Endodermal cell (in vitro differentiated cells): ENCODE measurements around the gene BEX4. TPM values are rescaled to one million over a fixed set of nuclear protein-coding genes. Genes with fewer than 3 reads are reported as not detected.

ENCODE experiments used
- DNase-seq: peaks from one replicate; pipeline ENCODE4 v3.0.0-alpha.2; 2017
- H3K27ac ChIP-seq: 2 replicates; pipeline ENCODE4 v1.5.1; 2013; ENCODE audit warnings: mild to moderate bottlenecking, low read depth, low read length, moderate library complexity
- H3K27me3 ChIP-seq: 2 replicates; pipeline ENCODE4 v1.6.1; 2013; ENCODE audit warnings: mild to moderate bottlenecking, low read length, moderate library complexity; ENCODE audit not compliant: insufficient read depth, control insufficient read depth, poor library complexity, severe bottlenecking
- H3K36me3 ChIP-seq: 2 replicates; pipeline ENCODE4 v1.7.0; 2013; ENCODE audit warnings: mild to moderate bottlenecking, low read length, moderate library complexity; ENCODE audit not compliant: control insufficient read depth, insufficient read depth
- H3K4me1 ChIP-seq: one replicate; pipeline ENCODE4 v1.7.0; 2013; ENCODE audit warnings: low read length; ENCODE audit not compliant: control insufficient read depth, insufficient read depth
- H3K4me3 ChIP-seq: 2 replicates; pipeline ENCODE4 v1.5.1; 2013; ENCODE audit warnings: mild to moderate bottlenecking, low read length, moderate library complexity
- H3K9ac ChIP-seq: 2 replicates; pipeline ENCODE4 v1.6.1; 2013; ENCODE audit warnings: mild to moderate bottlenecking, low read length, moderate library complexity; ENCODE audit not compliant: poor library complexity, severe bottlenecking; ENCODE audit errors: extremely low read depth
- H3K9me3 ChIP-seq: 2 replicates; pipeline ENCODE4 v1.6.1; 2013; ENCODE audit warnings: mild to moderate bottlenecking, low read length, moderate library complexity; ENCODE audit not compliant: control insufficient read depth
- H3K27ac Mint-ChIP-seq: 2 replicates; pipeline ENCODE4 v1.8.0; 2020; ENCODE audit warnings: mixed read lengths
- H3K27me3 Mint-ChIP-seq: 2 replicates; pipeline ENCODE4 v1.8.0; 2021; ENCODE audit warnings: mild to moderate bottlenecking, mixed read lengths; ENCODE audit not compliant: insufficient read depth
- H3K36me3 Mint-ChIP-seq: 2 replicates; pipeline ENCODE4 v1.8.0; 2020; ENCODE audit warnings: low read depth, mixed read lengths
- H3K4me1 Mint-ChIP-seq: 2 replicates; pipeline ENCODE4 v1.8.0; 2020; ENCODE audit warnings: mixed read lengths
- H3K4me3 Mint-ChIP-seq: 2 replicates; pipeline ENCODE4 v1.8.0; 2020; ENCODE audit warnings: mild to moderate bottlenecking, moderate library complexity, mixed read lengths
- H3K9me3 Mint-ChIP-seq: 2 replicates; pipeline ENCODE4 v1.8.0; 2020; ENCODE audit warnings: mild to moderate bottlenecking, mixed read lengths
- CTCF ChIP-seq: fragments of 200-600 bp; sonication (generic); conservative IDR thresholded peaks from 2 replicates; pipeline ENCODE4 v1.5.0; 2021; ENCODE audit warnings: antibody characterized with exemption, mild to moderate bottlenecking
- WGBS, 2 experiments: methylation state at CpG; one replicate each; pipeline versions ENCODE4 v1.1.5 to v1.1.7; 2013; ENCODE audit warnings: missing lambda C conversion rate in 2 of 2, mixed read lengths in 1 of 2; ENCODE audit not compliant: insufficient coverage in 1 of 2, insufficient read length in 1 of 2; 5-methylcytosine and 5-hydroxymethylcytosine counted together
- total RNA-seq, 2 donors: library from RNA; stranded (reverse); fragmentation: NEBNext Ultra II Directional in 1 of 2; extraction: Animal tissue kit (Norgen Biotek cat#: 25700) in 1 of 2; gene quantifications; 2 replicates in 1 of 2; 3 replicates in 1 of 2; pipeline ENCODE4 v1.2.1, GENCODE V29; 2021

Gene BEX4
- total RNA-seq, 2 donors from 2014 or later, result 65.1 to 71.0 TPM

GRCh38 chrX:103250977-103251376, 36.1 kb downstream of the BEX4 start:
- DNase-seq, result peak; percentile 53
- peak; percentile 18 for TF ChIP-seq CTCF
- Mint-ChIP-seq H3K9me3 (peaks cover 6% of the 10 kb centered on the region), H3K27ac (no peak overlapping the region), H3K27me3 (peaks cover 6% of the 10 kb centered on the region), H3K4me1 (peaks cover 26% of the 10 kb centered on the region), H3K4me3 (no peak overlapping the region), H3K36me3 (peaks cover 12% of the 10 kb centered on the region)
- Histone ChIP-seq H3K36me3 (peaks cover 11% of the 10 kb centered on the region), H3K4me3 (no peak overlapping the region), H3K27ac (no peak overlapping the region), H3K27me3 (no peaks in the 10 kb centered on the region), H3K9me3 (no peaks in the 10 kb centered on the region), H3K9ac (no peak overlapping the region), H3K4me1 (no peaks in the 10 kb centered on the region)
- 95% methylated on average over 4 of the region's 5 CpGs; no CpG with 5 or more reads in 1 of the 2 experiments for WGBS, 2 experiments

GRCh38 chrX:103253608-103254007, 38.7 kb downstream of the BEX4 start:
- WGBS, 2 experiments, result 29 to 31% methylated on average over 5 to 7 of the region's 8 CpGs
- H3K36me3 ChIP-seq, result peaks cover 11% of the 10 kb centered on the region
- H3K4me1 Mint-ChIP-seq, result peaks cover 31% of the 10 kb centered on the region
- DNase-seq, result peak; percentile 57
- peaks cover 6% of the 10 kb centered on the region for H3K9me3 Mint-ChIP-seq
- TF ChIP-seq CTCF, result no peak
- peak overlapping the region; percentile 97 for H3K27ac Mint-ChIP-seq
- H3K4me3 ChIP-seq, result peak overlapping the region; percentile 91
- no peaks in the 10 kb centered on the region for H3K4me1 ChIP-seq
- no peaks in the 10 kb centered on the region for H3K9me3 ChIP-seq
- peak overlapping the region; percentile 87 for H3K9ac ChIP-seq
- no peak overlapping the region for H3K27ac ChIP-seq
- no peaks in the 10 kb centered on the region for H3K27me3 Mint-ChIP-seq
- H3K4me3 Mint-ChIP-seq, result peak overlapping the region; percentile 93
- H3K27me3 ChIP-seq, result no peaks in the 10 kb centered on the region
- peaks cover 12% of the 10 kb centered on the region for H3K36me3 Mint-ChIP-seq

GRCh38 chrX:103254171-103254824, 39.4 kb downstream of the BEX4 start:
- Mint-ChIP-seq H3K4me1 (peaks cover 31% of the 10 kb centered on the region), H3K36me3 (peaks cover 12% of the 10 kb centered on the region), H3K4me3 (peak overlapping the region; percentile 93), H3K27ac (peak overlapping the region; percentile 97), H3K9me3 (peaks cover 6% of the 10 kb centered on the region), H3K27me3 (no peaks in the 10 kb centered on the region)
- DNase-seq, result peak; percentile 98
- Histone ChIP-seq H3K9me3 (no peaks in the 10 kb centered on the region), H3K9ac (peak overlapping the region; percentile 87), H3K4me3 (peak overlapping the region; percentile 91), H3K36me3 (peaks cover 11% of the 10 kb centered on the region), H3K4me1 (no peaks in the 10 kb centered on the region), H3K27ac (peak overlapping the region; percentile 86), H3K27me3 (no peaks in the 10 kb centered on the region)
- TF ChIP-seq CTCF, result no peak
- WGBS, 2 experiments, result 0% methylated on average over 22 of the region's 22 CpGs; no CpG with 5 or more reads in 1 of the 2 experiments
